UCSD-AML1 (cell line): ENCODE results near the gene BEX3.
"Not testable (repeated sequence)": the region's sequence is repeated elsewhere in the genome, so short reads cannot be mapped to it uniquely, and the experiment has no call there.

Source experiments
- DNase-seq: peaks from one replicate; lab custom pipeline; 2025; ENCODE audit not compliant: unreplicated experiment; lab: John Stamatoyannopoulos, UW

BEX3 gene

GRCh38 chrX:103378990-103379389, 2.7 kb downstream of the BEX3 start:
- DNase-seq, result no peak

GRCh38 chrX:103382877-103383276, 6.5 kb downstream of the BEX3 start:
- DNase-seq, result no peak

GRCh38 chrX:103384672-103385071, 8.3 kb downstream of the BEX3 start:
- no peak for DNase-seq

DNA sequence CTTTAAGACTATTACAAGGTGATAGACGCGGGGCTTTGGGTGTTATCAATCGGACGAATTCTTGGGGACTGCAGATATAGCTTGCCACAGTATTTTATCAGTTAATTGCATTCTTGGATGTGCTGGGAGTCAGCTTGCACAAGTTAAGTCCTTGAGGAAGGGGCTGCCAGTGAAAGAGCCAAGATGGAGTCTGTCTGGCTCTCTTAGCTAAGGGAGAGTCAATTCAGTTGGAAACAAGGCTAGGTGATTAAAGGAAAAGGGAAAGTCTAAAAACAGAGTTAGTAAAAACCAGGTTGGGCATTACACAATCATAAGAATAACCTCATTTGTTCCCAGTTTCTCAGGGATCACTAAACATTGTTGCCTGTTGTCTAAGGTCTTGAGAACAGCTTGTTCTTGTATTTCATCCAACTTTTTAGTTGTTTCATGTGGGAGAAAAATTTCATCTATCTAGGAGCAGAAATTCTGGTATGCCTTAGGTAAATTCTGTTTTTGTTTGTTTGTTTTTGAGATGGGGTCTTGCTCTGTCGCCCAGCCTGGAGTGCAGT, 9.0 kb downstream of the BEX3 start:
- DNase-seq, result not testable (repeated sequence)

- no peak for DNase-seq
Observed at GRCh38 chrX:103386332-103386731, 10.0 kb downstream of the BEX3 start.

DNA sequence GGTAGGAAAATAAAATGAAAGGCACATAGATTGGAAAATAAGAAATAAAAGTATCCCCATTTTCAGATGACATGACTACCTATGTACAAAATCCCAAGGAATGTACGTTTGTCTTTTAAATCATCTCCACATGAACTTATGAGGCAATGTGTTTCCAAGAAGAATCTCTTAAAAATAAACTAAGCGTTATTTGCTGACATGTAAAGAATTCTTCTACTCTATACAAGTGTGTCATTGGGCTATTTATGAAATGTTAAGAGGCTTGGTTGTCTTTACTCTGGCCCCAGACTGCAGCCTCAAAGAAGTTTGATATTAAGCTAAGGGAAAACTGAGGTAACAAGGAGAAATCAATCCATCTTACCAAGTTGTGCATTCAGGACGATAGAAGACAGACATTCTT, 17.1 kb downstream of the BEX3 start:
- no peak for DNase-seq

GRCh38 chrX:103396186-103396585, 19.8 kb downstream of the BEX3 start:
- DNase-seq, result no peak

DNA sequence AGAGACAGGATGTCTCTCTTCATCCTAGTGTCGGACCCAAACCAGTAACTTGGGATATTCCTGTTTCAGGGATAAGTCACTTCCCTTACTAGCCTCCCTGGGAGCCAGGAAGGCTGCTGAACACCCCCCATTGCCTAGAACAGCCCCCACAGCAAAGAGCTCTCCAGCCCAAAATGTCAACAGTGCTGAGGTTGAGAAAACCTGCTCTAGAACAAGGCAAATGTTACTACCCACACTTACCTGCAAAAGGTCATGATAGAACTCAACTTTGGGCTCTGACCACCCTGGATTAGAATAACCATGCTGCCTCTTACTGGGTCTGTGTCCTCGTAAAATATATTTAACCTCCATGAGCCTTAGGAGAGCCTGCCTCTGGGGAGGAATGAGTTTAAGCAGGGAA, 20.3 kb downstream of the BEX3 start:
- DNase-seq, result no peak

GRCh38 chrX:103397707-103398106, 21.4 kb downstream of the BEX3 start:
- no peak for DNase-seq

GRCh38 chrX:103398421-103398864, 22.1 kb downstream of the BEX3 start:
- DNase-seq, result no peak

- DNase-seq, result no peak
Observed at GRCh38 chrX:103399744-103400143, 23.4 kb downstream of the BEX3 start.

DNA sequence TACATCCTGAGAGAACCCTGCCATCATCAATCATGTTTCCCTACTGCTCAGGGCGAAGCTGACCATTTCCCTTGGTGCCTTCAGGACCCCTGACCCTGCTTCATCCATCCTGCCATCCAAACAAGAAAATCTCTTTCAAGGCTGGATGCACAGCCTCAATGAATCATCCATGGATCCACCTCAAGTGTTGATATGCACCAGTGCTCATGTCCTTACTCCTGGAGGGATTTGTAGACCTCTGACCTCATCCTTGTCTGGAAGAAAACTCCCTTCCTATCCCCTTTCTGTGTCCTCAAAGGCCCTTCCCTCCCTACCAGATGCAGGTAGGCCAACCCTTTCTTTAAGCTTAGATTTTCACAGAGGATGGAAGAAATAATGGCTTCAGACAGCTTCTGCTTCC, 24.6 kb downstream of the BEX3 start:
- DNase-seq, result no peak

DNA sequence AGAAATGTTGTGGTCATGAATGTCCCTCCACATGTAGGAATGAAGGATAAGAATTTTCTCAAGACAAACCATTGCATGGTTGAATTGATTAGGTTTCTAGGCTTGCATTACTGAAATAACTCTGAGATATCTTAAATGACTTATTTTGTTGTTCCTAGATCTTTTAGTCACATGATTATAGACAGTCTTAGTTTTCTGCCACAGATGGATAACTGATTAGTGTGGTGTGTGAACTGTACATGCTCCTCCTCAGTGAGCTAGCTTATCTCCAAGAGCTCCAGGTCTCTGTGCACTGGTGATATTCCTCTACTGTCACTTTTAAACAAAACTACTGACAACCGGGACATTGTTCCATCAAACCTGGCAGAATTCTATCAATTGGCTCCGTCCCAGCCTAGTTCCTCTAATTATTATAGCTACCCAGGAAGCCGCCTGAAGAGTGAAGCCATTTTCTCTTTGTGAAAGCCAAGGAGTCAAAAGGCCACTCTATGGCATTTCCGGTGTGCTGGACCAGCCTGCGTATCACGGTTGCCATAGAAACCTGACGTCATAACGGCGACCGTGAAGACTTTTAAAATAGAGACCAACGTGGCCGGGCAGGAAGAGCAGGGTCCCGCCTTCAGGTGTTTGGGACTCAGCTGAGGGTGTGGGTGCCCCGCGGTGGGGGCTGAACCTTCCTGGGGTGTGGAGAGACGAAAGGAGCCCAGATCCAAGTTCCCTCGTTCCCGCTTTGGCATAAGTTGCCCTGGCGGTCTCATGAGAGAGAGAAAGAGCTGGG, 28.1 kb downstream of the BEX3 start:
- peak; percentile 46 for DNase-seq

- DNase-seq, result no peak
Observed at GRCh38 chrX:103405009-103405333, 28.6 kb downstream of the BEX3 start.

DNA sequence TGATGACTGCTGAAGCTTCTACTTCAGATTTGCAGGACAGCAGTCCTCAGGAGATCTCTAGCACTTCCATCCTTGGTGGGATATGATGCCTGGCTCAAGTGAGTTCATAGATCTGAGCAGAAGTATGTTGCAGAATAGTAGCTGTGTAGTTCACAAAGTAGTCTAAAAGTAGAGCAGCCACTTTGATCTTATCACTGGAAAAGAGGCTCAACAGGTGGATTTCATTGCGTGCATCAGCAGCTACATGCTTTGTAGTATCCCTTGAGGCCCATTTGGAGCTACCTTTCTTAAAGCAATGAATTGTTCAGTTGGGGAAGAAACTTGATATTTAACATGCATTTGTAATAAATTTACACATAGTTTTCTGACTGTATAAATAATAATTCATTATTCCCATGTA, 29.9 kb downstream of the BEX3 start:
- no peak for DNase-seq

- DNase-seq, result no peak
Observed at GRCh38 chrX:103407776-103408175, 31.4 kb downstream of the BEX3 start.

GRCh38 chrX:103411721-103412120, 35.4 kb downstream of the BEX3 start:
- not testable (repeated sequence) for DNase-seq

DNA sequence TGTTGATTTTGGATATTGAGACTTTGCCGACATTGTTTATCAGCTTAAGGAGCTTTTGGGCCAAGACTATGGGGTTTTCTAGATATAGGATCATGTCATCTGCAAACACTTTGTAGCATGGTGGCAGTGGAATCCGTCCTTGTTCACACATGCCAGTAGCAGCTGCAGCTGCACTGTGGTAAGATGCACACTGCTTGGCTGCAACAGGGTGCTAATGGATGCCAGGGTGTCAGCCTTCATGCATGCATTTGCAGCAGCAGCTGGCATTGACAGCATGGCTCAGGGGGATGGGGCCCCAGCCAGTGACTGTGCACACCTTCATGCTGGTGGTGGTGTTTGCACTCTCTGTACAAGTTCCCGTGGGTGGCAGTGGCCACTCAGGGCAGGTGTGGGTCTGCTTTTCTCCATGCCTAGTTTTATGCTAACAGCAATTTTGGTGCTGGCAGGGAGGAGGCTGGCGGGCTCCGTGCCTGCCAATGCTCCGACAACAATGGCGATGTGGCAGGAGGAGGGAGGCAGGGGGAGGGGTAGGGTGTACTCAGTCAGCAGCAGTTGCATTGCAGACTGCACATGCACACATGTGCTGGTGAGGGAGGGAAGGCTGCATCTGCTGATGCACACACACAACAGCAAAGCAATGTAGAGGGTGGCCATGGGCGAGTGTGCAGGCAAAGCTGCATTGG, 37.5 kb downstream of the BEX3 start:
- no peak for DNase-seq

DNA sequence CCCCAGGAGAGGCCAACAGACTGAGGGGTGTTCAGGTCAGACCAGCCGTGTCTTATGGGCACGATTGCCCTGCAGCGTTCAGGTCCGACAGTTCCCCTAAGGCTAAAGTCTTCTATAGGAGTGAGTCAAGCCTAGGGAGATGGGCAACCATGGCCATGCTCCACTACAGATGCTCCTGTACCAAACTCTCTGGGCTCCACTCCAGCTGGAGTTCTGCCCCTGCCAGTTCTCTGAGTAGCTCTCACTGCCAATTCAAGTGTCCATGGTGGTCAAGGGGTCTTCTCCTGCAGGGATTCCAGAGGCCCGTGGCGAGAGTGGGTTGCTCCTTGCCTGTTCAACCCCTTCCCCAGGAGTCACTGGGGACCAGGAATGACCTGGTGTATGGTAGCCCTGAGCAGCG, 38.2 kb downstream of the BEX3 start:
- no peak for DNase-seq

- no peak for DNase-seq
Observed at GRCh38 chrX:103415068-103415467, 38.7 kb downstream of the BEX3 start.

DNA sequence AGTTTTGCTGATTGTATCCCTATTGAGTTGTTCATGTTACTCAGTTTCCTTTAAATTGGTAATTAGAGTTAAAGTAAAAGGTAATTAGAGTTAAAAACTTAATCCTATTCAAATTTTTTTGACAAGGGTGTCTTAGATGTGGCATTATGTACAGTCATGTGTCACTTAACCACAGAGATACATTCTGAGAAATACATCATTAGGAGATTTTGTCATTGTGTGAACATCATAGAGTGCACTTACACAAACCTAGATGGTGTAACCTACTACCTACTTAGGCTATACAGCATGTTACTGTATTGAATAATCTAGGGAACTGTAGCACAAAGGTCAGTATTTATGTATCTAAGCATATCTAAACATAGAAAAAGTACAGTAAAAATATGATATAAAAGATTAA, 39.2 kb downstream of the BEX3 start:
- DNase-seq, result no peak

GRCh38 chrX:103417370-103417769, 41.0 kb downstream of the BEX3 start:
- no peak for DNase-seq
